H1 (cell line): Measurements from ENCODE around the gene PHLPP1. TPM values are rescaled to one million over a fixed set of nuclear protein-coding genes. Genes with fewer than 3 reads are reported as not detected.

Experiments
- CBX8 ChIP-seq: fragments of 300-800, 300-1000 bp; sonication (generic); IDR thresholded peaks from 2 replicates; pipeline ENCODE4 v1.7.1; 2016; ENCODE audit warnings: low read depth, low read length, borderline replicate concordance
- NANOG ChIP-seq: IDR thresholded peaks from 2 replicates; pipeline ENCODE4 v1.6.1; 2011; ENCODE audit warnings: low read length, low read depth, mild to moderate bottlenecking, inconsistent platforms; ENCODE audit not compliant: insufficient read depth, poor library complexity, severe bottlenecking
- SP1 ChIP-seq: IDR thresholded peaks from 2 replicates; pipeline ENCODE4 v1.6.1; 2011; ENCODE audit warnings: low read depth, low read length
- TCF12 ChIP-seq: IDR thresholded peaks from 2 replicates; pipeline ENCODE4 v1.6.1; 2011; ENCODE audit warnings: low read depth, mild to moderate bottlenecking, low read length
- polyA plus RNA-seq, 7 experiments: library from polyadenylated mRNA; depleted of rRNA in 3 of 7; stranded (reverse) in 5 of 7; unstranded in 2 of 7; fragments of >200 nt in 5 of 7; fragments of 200-250 nt in 2 of 7; gene quantifications; 1 replicate in 5 of 7; 2 replicates in 1 of 7; 4 replicates in 1 of 7; pipeline versions ENCODE4 v1.2.1 to v1.2.3, GENCODE V29; 2011 to 2013; ENCODE audit warnings: missing spikeins in 2 of 7, mixed read lengths in 2 of 7
- total RNA-seq: library from RNA; stranded (reverse); fragmentation: NEBNext Ultra II Directional; extraction: Animal tissue kit (Norgen Biotek cat#: 25700); gene quantifications from 2 replicates; pipeline ENCODE4 v1.2.1, GENCODE V29; 2021

PHLPP1 gene
- total and polyA plus RNA-seq, 2 of the 8 experiments (the other 6 are each of a cell fraction or from before 2014, with no cell fraction given) = 28.0 to 66.3 TPM

DNA sequence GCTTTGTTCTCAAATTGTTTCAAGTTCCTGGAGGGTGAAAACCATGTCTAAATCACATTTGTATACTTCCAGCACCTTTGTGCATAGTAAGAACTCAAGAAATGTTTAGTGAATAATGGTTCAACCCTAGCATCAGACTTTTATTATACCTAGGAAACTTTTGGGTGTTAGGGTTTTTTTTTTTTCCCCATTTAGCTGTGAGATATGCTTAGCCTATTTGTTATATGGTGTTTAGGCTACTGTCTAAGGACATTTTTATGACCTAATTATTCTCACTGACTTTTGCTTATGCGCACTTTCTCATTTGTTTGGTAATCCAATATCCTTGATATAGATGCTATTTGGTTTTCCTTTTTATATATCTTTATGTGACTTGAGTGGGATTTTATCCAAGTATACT, 164.7 kb downstream of the PHLPP1 start (continued):
- TF ChIP-seq CBX8 (no peak), SP1 (no peak), TCF12 (no peak), NANOG (no peak)
